HepG2 (cell line): ENCODE results near the gene ZCCHC7. TPM values are rescaled to one million over a fixed set of nuclear protein-coding genes. Genes with fewer than 3 reads are reported as not detected.

Source experiments
- ARNTL ChIP-seq: sonication (generic); formaldehyde crosslinking; IDR thresholded peaks from 2 replicates; pipeline ENCODE4 v1.4.0; 2020; ENCODE audit warnings: mild to moderate bottlenecking, missing genetic modification reagents
- DR1 ChIP-seq: sonication (generic); formaldehyde crosslinking; IDR thresholded peaks from 2 replicates; pipeline ENCODE4 v1.8.0; 2021; ENCODE audit warnings: mild to moderate bottlenecking, missing genetic modification reagents, inconsistent platforms
- FOXA3 ChIP-seq: IDR thresholded peaks from 2 replicates; pipeline ENCODE4 v1.6.1; 2016; ENCODE audit warnings: missing genetic modification reagents, missing compliant biosample characterization
- FUBP1 ChIP-seq: sonication (generic); formaldehyde crosslinking; IDR thresholded peaks from 2 replicates; pipeline ENCODE4 v1.5.1; 2020; ENCODE audit warnings: missing genetic modification reagents, mild to moderate bottlenecking, borderline replicate concordance
- GTF3A ChIP-seq: sonication (generic); formaldehyde crosslinking; conservative IDR thresholded peaks from 2 replicates; pipeline ENCODE4 v1.4.0; 2020; ENCODE audit warnings: mild to moderate bottlenecking, missing genetic modification reagents
- HDAC1 ChIP-seq: sonication (generic); formaldehyde crosslinking; IDR thresholded peaks from 2 replicates; pipeline ENCODE4 v1.5.1; 2020; ENCODE audit warnings: mild to moderate bottlenecking, missing genetic modification reagents
- MIXL1 ChIP-seq: IDR thresholded peaks from 2 replicates; pipeline ENCODE4 v1.6.1; 2016
- NFIC ChIP-seq: IDR thresholded peaks from 2 replicates; pipeline ENCODE4 v1.6.1; 2012; ENCODE audit warnings: mild to moderate bottlenecking, low read length, inconsistent platforms
- NFYC ChIP-seq: IDR thresholded peaks from 2 replicates; pipeline ENCODE4 v1.6.1; 2016; ENCODE audit warnings: missing genetic modification reagents, missing compliant biosample characterization
- NR2F6 ChIP-seq, 2 experiments: IDR thresholded peaks; 2 replicates each; pipeline ENCODE4 v1.6.1; 2016; ENCODE audit warnings: antibody characterized with exemption in 1 of 2, mild to moderate bottlenecking in 1 of 2
- SOX6 ChIP-seq, 2 experiments: fragments of 450-650 bp in 1 of 2; sonication (generic) in 1 of 2; formaldehyde crosslinking in 1 of 2; IDR thresholded peaks; 2 replicates each; pipeline versions ENCODE4 v1.4.0 to v1.6.1; 2017 to 2020; ENCODE audit warnings: antibody characterized with exemption in 1 of 2, mild to moderate bottlenecking in 1 of 2, missing genetic modification reagents in 1 of 2
- TERF1 ChIP-seq: sonication (generic); formaldehyde crosslinking; IDR thresholded peaks from 2 replicates; pipeline ENCODE4 v1.8.0; 2022; ENCODE audit warnings: mild to moderate bottlenecking, missing genetic modification reagents, moderate library complexity
- ZNF570 ChIP-seq: sonication (generic); formaldehyde crosslinking; IDR thresholded peaks from 2 replicates; pipeline ENCODE4 v1.4.0; 2020; ENCODE audit warnings: mild to moderate bottlenecking, missing genetic modification reagents, borderline replicate concordance
- ZNF577 ChIP-seq: sonication (generic); formaldehyde crosslinking; IDR thresholded peaks from 2 replicates; pipeline ENCODE4 v1.4.0; 2020; ENCODE audit warnings: mild to moderate bottlenecking, low read depth, missing genetic modification reagents, borderline replicate concordance
- ZNF746 ChIP-seq: sonication (generic); formaldehyde crosslinking; IDR thresholded peaks from 2 replicates; pipeline ENCODE4 v1.8.0; 2022; ENCODE audit warnings: mild to moderate bottlenecking, missing genetic modification reagents
- polyA plus RNA-seq, 8 experiments: library from polyadenylated mRNA; depleted of rRNA in 3 of 8; stranded (reverse) in 7 of 8; unstranded in 1 of 8; fragments of >200 nt; fragmentation: Illumina TruSeq in 4 of 8; extraction: Trizol in 4 of 8; gene quantifications; 2 replicates each; pipeline versions ENCODE4 v1.2.1 to v1.2.3, GENCODE V29; 2011 to 2016; ENCODE audit warnings: low read depth in 4 of 8, missing spikeins in 1 of 8, mixed read lengths in 1 of 8; ENCODE audit not compliant: insufficient read depth in 1 of 8
- total RNA-seq, 5 experiments: library from RNA; depleted of rRNA; stranded (reverse); fragments of >200 nt; fragmentation: Illumina TruSeq; extraction: Trizol; gene quantifications; 2 replicates each; pipeline ENCODE4 v1.2.3, GENCODE V29; 2016; ENCODE audit warnings: low read depth in 1 of 5
- TF ChIP-seq, protein P1 (sequence below): sonication (generic); formaldehyde crosslinking; IDR thresholded peaks from 2 replicates; pipeline ENCODE4 v1.5.0; 2020; ENCODE audit warnings: missing genetic modification reagents
- TF ChIP-seq, protein P2 (sequence below): sonication (generic); formaldehyde crosslinking; IDR thresholded peaks from 2 replicates; pipeline ENCODE4 v1.5.1; 2020; ENCODE audit warnings: missing genetic modification reagents, mild to moderate bottlenecking, borderline replicate concordance
- TF ChIP-seq, protein P3 (sequence below): sonication (generic); formaldehyde crosslinking; IDR thresholded peaks from 2 replicates; pipeline ENCODE4 v1.4.0; 2020; ENCODE audit warnings: missing genetic modification reagents, borderline replicate concordance

ZCCHC7 gene
- total and polyA plus RNA-seq, 2 of the 13 experiments (the other 11 are each of a cell fraction or from before 2014, with no cell fraction given): 13.6 to 19.3 TPM

DNA sequence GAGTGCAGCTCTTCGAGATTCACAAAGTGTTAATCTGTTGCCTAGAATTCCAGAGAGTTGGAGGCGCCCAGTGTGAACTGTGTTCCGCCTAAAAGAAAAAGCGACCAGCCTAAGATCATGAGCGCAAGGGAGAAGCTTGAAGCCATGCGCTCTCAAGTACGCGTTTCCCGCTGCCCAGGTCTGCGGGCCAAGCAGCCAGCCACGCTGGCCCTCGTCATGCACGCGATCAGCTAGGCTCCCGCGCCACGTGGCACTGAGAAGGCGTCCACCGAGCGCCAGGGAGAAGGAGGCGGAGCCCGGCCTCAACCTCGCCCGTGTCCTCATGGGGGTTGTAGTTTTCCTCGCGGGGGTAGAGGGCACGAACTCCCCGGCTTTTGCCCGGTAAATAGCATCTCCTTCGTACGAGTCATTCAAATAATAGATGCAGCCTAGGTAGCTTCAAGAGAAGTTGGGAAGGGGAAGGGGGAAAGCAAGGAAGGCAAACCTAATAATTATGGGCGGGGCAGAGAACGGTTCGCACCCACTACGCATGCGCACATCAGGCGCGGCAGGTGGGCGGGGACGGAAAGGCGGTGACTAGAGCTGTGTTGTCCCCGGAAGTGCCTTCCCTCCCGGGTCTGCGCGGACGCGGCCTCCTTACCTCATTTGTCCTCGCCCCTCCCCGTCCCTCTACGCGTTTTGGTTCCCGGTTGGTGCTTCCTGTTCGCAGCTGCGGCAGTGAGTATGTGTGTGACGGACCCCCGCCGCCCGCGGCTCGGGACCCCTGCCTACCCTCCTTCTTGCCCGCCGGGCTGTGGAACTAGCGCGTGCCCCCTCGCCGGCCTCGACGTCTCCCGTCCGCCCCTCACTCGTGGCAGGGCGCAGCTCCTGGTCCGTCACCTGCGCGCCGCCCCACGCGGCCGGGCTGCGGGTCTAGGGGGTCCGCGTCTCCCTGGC, at the start of gene ZCCHC7 (continued):
- TF ChIP-seq GTF3A (CRISPR knock-in tag): no peak
- TF ChIP-seq, protein P1, sequence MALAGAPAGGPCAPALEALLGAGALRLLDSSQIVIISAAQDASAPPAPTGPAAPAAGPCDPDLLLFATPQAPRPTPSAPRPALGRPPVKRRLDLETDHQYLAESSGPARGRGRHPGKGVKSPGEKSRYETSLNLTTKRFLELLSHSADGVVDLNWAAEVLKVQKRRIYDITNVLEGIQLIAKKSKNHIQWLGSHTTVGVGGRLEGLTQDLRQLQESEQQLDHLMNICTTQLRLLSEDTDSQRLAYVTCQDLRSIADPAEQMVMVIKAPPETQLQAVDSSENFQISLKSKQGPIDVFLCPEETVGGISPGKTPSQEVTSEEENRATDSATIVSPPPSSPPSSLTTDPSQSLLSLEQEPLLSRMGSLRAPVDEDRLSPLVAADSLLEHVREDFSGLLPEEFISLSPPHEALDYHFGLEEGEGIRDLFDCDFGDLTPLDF (CRISPR knock-in tag): peak; percentile 83
- no peak for TF ChIP-seq NFIC
- no peak for TF ChIP-seq TERF1 (CRISPR knock-in tag)
- peak; percentile 32; the same call in 1 of the 2 replicates for TF ChIP-seq FOXA3
- TF ChIP-seq NFYC: peak; percentile 49
- TF ChIP-seq FUBP1 (CRISPR knock-in tag): no peak
- TF ChIP-seq DR1 (CRISPR knock-in tag): peak; percentile 47
- peak; percentile 79; the same call in 1 of the 2 replicates for TF ChIP-seq MIXL1 (CRISPR knock-in tag)
- TF ChIP-seq, protein P2, sequence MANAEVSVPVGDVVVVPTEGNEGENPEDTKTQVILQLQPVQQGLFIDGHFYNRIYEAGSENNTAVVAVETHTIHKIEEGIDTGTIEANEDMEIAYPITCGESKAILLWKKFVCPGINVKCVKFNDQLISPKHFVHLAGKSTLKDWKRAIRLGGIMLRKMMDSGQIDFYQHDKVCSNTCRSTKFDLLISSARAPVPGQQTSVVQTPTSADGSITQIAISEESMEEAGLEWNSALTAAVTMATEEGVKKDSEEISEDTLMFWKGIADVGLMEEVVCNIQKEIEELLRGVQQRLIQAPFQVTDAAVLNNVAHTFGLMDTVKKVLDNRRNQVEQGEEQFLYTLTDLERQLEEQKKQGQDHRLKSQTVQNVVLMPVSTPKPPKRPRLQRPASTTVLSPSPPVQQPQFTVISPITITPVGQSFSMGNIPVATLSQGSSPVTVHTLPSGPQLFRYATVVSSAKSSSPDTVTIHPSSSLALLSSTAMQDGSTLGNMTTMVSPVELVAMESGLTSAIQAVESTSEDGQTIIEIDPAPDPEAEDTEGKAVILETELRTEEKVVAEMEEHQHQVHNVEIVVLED (CRISPR knock-in tag): peak; percentile 70
- TF ChIP-seq SOX6 (IDR thresholded peaks at IDR 0.05): no peak
- no peak; the same call in 1 of the 2 replicates for TF ChIP-seq SOX6 (CRISPR knock-in tag; IDR thresholded peaks at IDR 0.05)
- TF ChIP-seq NR2F6 (IDR thresholded peaks at IDR 0.05): no peak
- no peak for TF ChIP-seq NR2F6 (CRISPR knock-in tag; IDR thresholded peaks at IDR 0.05)
- TF ChIP-seq ARNTL: no peak; the same call in 1 of the 2 replicates
- no peak for TF ChIP-seq ZNF577
- peak; percentile 85 for TF ChIP-seq HDAC1 (CRISPR knock-in tag)
- TF ChIP-seq ZNF746 (CRISPR knock-in tag): peak; percentile 65; the same call in 1 of the 2 replicates
- no peak; the same call in 1 of the 2 replicates for TF ChIP-seq ZNF570
- TF ChIP-seq, protein P3, sequence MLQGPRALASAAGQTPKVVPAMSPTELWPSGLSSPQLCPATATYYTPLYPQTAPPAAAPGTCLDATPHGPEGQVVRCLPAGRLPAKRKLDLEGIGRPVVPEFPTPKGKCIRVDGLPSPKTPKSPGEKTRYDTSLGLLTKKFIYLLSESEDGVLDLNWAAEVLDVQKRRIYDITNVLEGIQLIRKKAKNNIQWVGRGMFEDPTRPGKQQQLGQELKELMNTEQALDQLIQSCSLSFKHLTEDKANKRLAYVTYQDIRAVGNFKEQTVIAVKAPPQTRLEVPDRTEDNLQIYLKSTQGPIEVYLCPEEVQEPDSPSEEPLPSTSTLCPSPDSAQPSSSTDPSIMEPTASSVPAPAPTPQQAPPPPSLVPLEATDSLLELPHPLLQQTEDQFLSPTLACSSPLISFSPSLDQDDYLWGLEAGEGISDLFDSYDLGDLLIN (CRISPR knock-in tag): peak; percentile 74; the same call in 1 of the 2 replicates
